Stimulated activated naive CD4-positive, alpha-beta T cell (primary cell): Measurements from ENCODE around the gene POT1.
"Not testable (repeated sequence)": the region's sequence is repeated elsewhere in the genome, so short reads cannot be mapped to it uniquely, and the experiment has no call there.

Experiments
- DNase-seq, 6 experiments: peaks; one replicate each; lab custom pipeline; 2025; lab: John Stamatoyannopoulos, UW

The POT1 gene

GRCh38 chr7:124929467-124930172, at the start of gene POT1:
Gene POT1 (minus strand): TSS chr7:124929825. CDS start chr7:124897173, 32,652 bp downstream.
- peak; percentile 90 to 97 (median 92) for DNase-seq

- DNase-seq: not testable (repeated sequence)
Observed at GRCh38 chr7:124975131-124975530, 45.5 kb upstream of the POT1 start.

GRCh38 chr7:124965553-124965952, 35.9 kb upstream of the POT1 start:
- no peak for DNase-seq

GRCh38 chr7:124959676-124960075, 30.1 kb upstream of the POT1 start:
- no peak for DNase-seq

- DNase-seq: not testable (repeated sequence)
Observed at GRCh38 chr7:124957952-124958351, 28.3 kb upstream of the POT1 start.

GRCh38 chr7:124956160-124956559, 26.5 kb upstream of the POT1 start:
- DNase-seq: no peak

GRCh38 chr7:124954790-124955189, 25.2 kb upstream of the POT1 start:
- DNase-seq: no peak

GRCh38 chr7:124945680-124946079, 16.1 kb upstream of the POT1 start:
- DNase-seq: no peak

GRCh38 chr7:124943472-124943871, 13.8 kb upstream of the POT1 start:
- DNase-seq: no peak

- DNase-seq: no peak
Observed at GRCh38 chr7:124942399-124942798, 12.8 kb upstream of the POT1 start.

- DNase-seq: no peak
Observed at GRCh38 chr7:124940306-124940705, 10.7 kb upstream of the POT1 start.

- no peak for DNase-seq
Observed at GRCh38 chr7:124938128-124938527, 8.5 kb upstream of the POT1 start.

GRCh38 chr7:124937076-124937475, 7.5 kb upstream of the POT1 start:
- no peak for DNase-seq

GRCh38 chr7:124934841-124935240, 5.2 kb upstream of the POT1 start:
- DNase-seq: no peak

- no peak for DNase-seq
Observed at GRCh38 chr7:124930655-124931597, 1.3 kb upstream of the POT1 start.

GRCh38 chr7:124930173-124930623, 573 bp upstream of the POT1 start:
- no peak for DNase-seq

- DNase-seq: no peak
Observed at GRCh38 chr7:124924906-124925305, 4.7 kb downstream of the POT1 start.

- DNase-seq: no peak
Observed at GRCh38 chr7:124922200-124922599, 7.4 kb downstream of the POT1 start.

GRCh38 chr7:124919841-124920240, 9.8 kb downstream of the POT1 start:
- no peak for DNase-seq

- no peak for DNase-seq
Observed at GRCh38 chr7:124918662-124919061, 11.0 kb downstream of the POT1 start.

- no peak for DNase-seq
Observed at GRCh38 chr7:124915242-124915641, 14.4 kb downstream of the POT1 start.

GRCh38 chr7:124914298-124914697, 15.3 kb downstream of the POT1 start:
- no peak for DNase-seq

GRCh38 chr7:124912972-124913371, 16.7 kb downstream of the POT1 start:
- no peak for DNase-seq
